HS-5 (cell line): ENCODE results near the gene NOVA1.
"Not testable (repeated sequence)": the region's sequence is repeated elsewhere in the genome, so short reads cannot be mapped to it uniquely, and the experiment has no call there.

Experiments
- DNase-seq: peaks from one replicate; pipeline ENCODE4 v3.0.0-alpha.2; 2012; ENCODE audit warnings: low read depth

The NOVA1 gene

GRCh38 chr14:26597589-26598080, at the start of gene NOVA1:
Gene NOVA1 (minus strand): TSS chr14:26598033. CDS start chr14:26597436, 597 bp downstream.
- DNase-seq, result no peak

- not testable (repeated sequence) for DNase-seq
Observed at GRCh38 chr14:26645057-26645456, 47.2 kb upstream of the NOVA1 start.

- no peak for DNase-seq
Observed at GRCh38 chr14:26636561-26636960, 38.7 kb upstream of the NOVA1 start.

- DNase-seq, result not testable (repeated sequence)
Observed at GRCh38 chr14:26634946-26635345, 37.1 kb upstream of the NOVA1 start.

- no peak for DNase-seq
Observed at GRCh38 chr14:26626256-26626655, 28.4 kb upstream of the NOVA1 start.

GRCh38 chr14:26622611-26623010, 24.8 kb upstream of the NOVA1 start:
- no peak for DNase-seq

GRCh38 chr14:26621807-26622560, 24.2 kb upstream of the NOVA1 start:
- DNase-seq, result no peak

GRCh38 chr14:26621364-26621763, 23.5 kb upstream of the NOVA1 start:
- DNase-seq, result no peak

GRCh38 chr14:26611259-26611658, 13.4 kb upstream of the NOVA1 start:
- no peak for DNase-seq

- DNase-seq, result no peak
Observed at GRCh38 chr14:26606729-26607312, 9.0 kb upstream of the NOVA1 start.

- DNase-seq, result no peak
Observed at GRCh38 chr14:26605602-26606001, 7.8 kb upstream of the NOVA1 start.

GRCh38 chr14:26602902-26603301, 5.1 kb upstream of the NOVA1 start:
- no peak for DNase-seq

GRCh38 chr14:26601856-26602255, 4.0 kb upstream of the NOVA1 start:
- no peak for DNase-seq

GRCh38 chr14:26599291-26599690, 1.5 kb upstream of the NOVA1 start:
- DNase-seq, result no peak

GRCh38 chr14:26598672-26599131, 869 bp upstream of the NOVA1 start:
- DNase-seq, result no peak

- peak; percentile 71 for DNase-seq
Observed at GRCh38 chr14:26598081-26598671, 343 bp upstream of the NOVA1 start.

GRCh38 chr14:26597071-26597588, 703 bp downstream of the NOVA1 start:
- DNase-seq, result no peak

- no peak for DNase-seq
Observed at GRCh38 chr14:26596543-26597061, 1.2 kb downstream of the NOVA1 start.

GRCh38 chr14:26595926-26596542, 1.8 kb downstream of the NOVA1 start:
- DNase-seq, result no peak

- DNase-seq, result no peak
Observed at GRCh38 chr14:26594756-26595545, 2.9 kb downstream of the NOVA1 start.

- DNase-seq, result no peak
Observed at GRCh38 chr14:26594148-26594547, 3.7 kb downstream of the NOVA1 start.
